ENCODE measurements around the gene SGF29. TPM values are rescaled to one million over a fixed set of nuclear protein-coding genes. Genes with fewer than 3 reads are reported as not detected.

The SGF29 gene
- polyA plus RNA-seq, 1 donor (not counting 4 experiments of a cell fraction or from before 2014, with no cell fraction given): 3.0 TPM

GRCh38 chr16:28532940-28533647 lies 20.6 kb upstream of the SGF29 start:
- Histone ChIP-seq H2AFZ (ENCODE audit: control insufficient read depth, low read length) (no peak overlapping the region), H3K79me2 (ENCODE audit: control insufficient read depth, insufficient read depth, low read length) (peaks cover 8% of the 10 kb centered on the region), H3K27me3 (ENCODE audit: control insufficient read depth, extremely low read depth, insufficient read depth, low read length) (no peaks in the 10 kb centered on the region), H4K20me1 (ENCODE audit: control insufficient read depth, extremely low read depth, insufficient read depth, low read length) (no peaks in the 10 kb centered on the region), H3K4me2 (ENCODE audit: control insufficient read depth, extremely low read depth, insufficient read depth, low read depth, low read length) (no peak overlapping the region), H3K4me1 (ENCODE audit: control insufficient read depth, extremely low read depth, insufficient read depth, low read length) (peaks cover 18% of the 10 kb centered on the region), H3K9me3 (ENCODE audit: control insufficient read depth, low read depth, low read length) (no peaks in the 10 kb centered on the region), H3K36me3 (ENCODE audit: control insufficient read depth in 2 of 2, extremely low read depth in 1 of 2, insufficient read depth in 2 of 2, low read length in 2 of 2) (peaks cover 0 to 8% of the 10 kb centered on the region in 2 experiments), H3K9ac (ENCODE audit: control insufficient read depth, extremely low read depth, insufficient read depth, low read length) (no peak overlapping the region), H3K27ac (ENCODE audit: control insufficient read depth, insufficient read depth, low read length) (no peak overlapping the region), H3K9me1 (ENCODE audit: control insufficient read depth, extremely low read depth, insufficient read depth, low read length) (no peaks in the 10 kb centered on the region), H3K4me3 (ENCODE audit: control insufficient read depth in 2 of 3, extremely low read depth in 1 of 3, insufficient read depth in 2 of 3, low read depth in 1 of 3, low read length in 3 of 3) (no peak overlapping the region)
- FAIRE-seq (no peak), DNase-seq (ENCODE audit: low read depth, low spot score) (no peak)
- TF ChIP-seq EZH2 (IDR thresholded peaks at IDR 0.05; ENCODE audit: low read length) (no peak), CTCF (optimal IDR thresholded peaks at IDR 0.05 in 1 of 3, IDR thresholded peaks at IDR 0.05 in 1 of 3, conservative IDR thresholded peaks at IDR 0.05 in 1 of 3; ENCODE audit: extremely low read depth in 1 of 3, insufficient read depth in 2 of 3, low read length in 3 of 3) (no peak)
- dilution Hi-C loops (cut with MboI; ENCODE audit: extremely low pct_ligation_motif_present, low sequenced_read_pairs): no loop called here

- Histone ChIP-seq H3K27me3 (ENCODE audit: control insufficient read depth, extremely low read depth, insufficient read depth, low read length) (no peaks in the 10 kb centered on the region), H3K9ac (ENCODE audit: control insufficient read depth, extremely low read depth, insufficient read depth, low read length) (no peak overlapping the region), H2AFZ (ENCODE audit: control insufficient read depth, low read length) (no peak overlapping the region), H3K4me2 (ENCODE audit: control insufficient read depth, extremely low read depth, insufficient read depth, low read depth, low read length) (no peak overlapping the region), H3K9me3 (ENCODE audit: control insufficient read depth, low read depth, low read length) (no peaks in the 10 kb centered on the region), H3K4me1 (ENCODE audit: control insufficient read depth, extremely low read depth, insufficient read depth, low read length) (peaks cover 30% of the 10 kb centered on the region), H3K79me2 (ENCODE audit: control insufficient read depth, insufficient read depth, low read length) (peaks cover 12% of the 10 kb centered on the region), H3K4me3 (ENCODE audit: control insufficient read depth in 2 of 3, extremely low read depth in 1 of 3, insufficient read depth in 2 of 3, low read depth in 1 of 3, low read length in 3 of 3) (no peak overlapping the region), H3K9me1 (ENCODE audit: control insufficient read depth, extremely low read depth, insufficient read depth, low read length) (no peaks in the 10 kb centered on the region), H3K36me3 (ENCODE audit: control insufficient read depth in 2 of 2, extremely low read depth in 1 of 2, insufficient read depth in 2 of 2, low read length in 2 of 2) (peaks cover 0 to 8% of the 10 kb centered on the region in 2 experiments), H3K27ac (ENCODE audit: control insufficient read depth, insufficient read depth, low read length) (no peak overlapping the region), H4K20me1 (ENCODE audit: control insufficient read depth, extremely low read depth, insufficient read depth, low read length) (no peaks in the 10 kb centered on the region)
- no peak for DNase-seq (ENCODE audit: low read depth, low spot score)
- no peak for FAIRE-seq
- no peak for TF ChIP-seq EZH2 (IDR thresholded peaks at IDR 0.05; ENCODE audit: low read length)
- TF ChIP-seq CTCF (optimal IDR thresholded peaks at IDR 0.05 in 1 of 3, IDR thresholded peaks at IDR 0.05 in 1 of 3, conservative IDR thresholded peaks at IDR 0.05 in 1 of 3; ENCODE audit: extremely low read depth in 1 of 3, insufficient read depth in 2 of 3, low read length in 3 of 3): no peak
- dilution Hi-C loops (cut with MboI; ENCODE audit: extremely low pct_ligation_motif_present, low sequenced_read_pairs): no loop called here
These were observed 19.0 kb upstream of the SGF29 start for GRCh38 chr16:28534542-28535373.
